ENCODE measurements around the gene SDSL.

GRCh38 chr12:113422886-113423669 is 898 bp downstream of the SDSL start:
- no peak for TF ChIP-seq CTCF (IDR thresholded peaks at IDR 0.05; ENCODE audit: insufficient read depth, low read length, poor library complexity, severe bottlenecking)
- no peak for TF ChIP-seq EZH2phosphoT487 (conservative IDR thresholded peaks at IDR 0.05; ENCODE audit: low read length)

Data from SU-DHL-6 (cell line).